ENCODE results near the gene JAG1. TPM values are rescaled to one million over a fixed set of nuclear protein-coding genes. Genes with fewer than 3 reads are reported as not detected.
A peak's percentile ranks its signal among the peaks of the same experiment; 100 is the strongest.

JAG1 gene
- total RNA-seq, 1 donor from 2014 or later: 172 TPM

DNA sequence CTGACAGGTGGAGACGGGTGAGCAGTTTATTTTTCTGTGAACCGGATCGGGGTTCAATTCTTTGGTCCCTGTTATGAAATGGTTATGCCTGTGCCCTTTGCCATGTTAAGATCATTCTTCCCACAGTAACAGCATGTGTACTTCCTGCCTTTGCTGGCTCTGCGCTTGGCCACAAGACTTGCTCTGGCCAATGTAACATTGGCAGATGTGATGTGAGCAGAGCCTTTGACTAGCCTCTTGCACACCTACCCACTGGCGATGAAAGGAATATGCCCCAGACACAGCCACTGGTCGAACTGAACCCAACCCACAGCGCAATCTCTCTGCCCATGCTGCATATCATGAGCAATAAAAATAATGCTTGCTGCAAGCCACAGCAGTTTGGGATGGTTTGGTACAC, 31.9 kb downstream of the JAG1 start:
- H3K4me3 Mint-ChIP-seq (ENCODE audit: unreplicated experiment): no peak overlapping the region
- H3K4me1 Mint-ChIP-seq (ENCODE audit: unreplicated experiment): peaks cover 6% of the 10 kb centered on the region
- peaks cover 75% of the 10 kb centered on the region for H3K36me3 Mint-ChIP-seq (ENCODE audit: low read depth, unreplicated experiment)
- TF ChIP-seq, protein P1, sequence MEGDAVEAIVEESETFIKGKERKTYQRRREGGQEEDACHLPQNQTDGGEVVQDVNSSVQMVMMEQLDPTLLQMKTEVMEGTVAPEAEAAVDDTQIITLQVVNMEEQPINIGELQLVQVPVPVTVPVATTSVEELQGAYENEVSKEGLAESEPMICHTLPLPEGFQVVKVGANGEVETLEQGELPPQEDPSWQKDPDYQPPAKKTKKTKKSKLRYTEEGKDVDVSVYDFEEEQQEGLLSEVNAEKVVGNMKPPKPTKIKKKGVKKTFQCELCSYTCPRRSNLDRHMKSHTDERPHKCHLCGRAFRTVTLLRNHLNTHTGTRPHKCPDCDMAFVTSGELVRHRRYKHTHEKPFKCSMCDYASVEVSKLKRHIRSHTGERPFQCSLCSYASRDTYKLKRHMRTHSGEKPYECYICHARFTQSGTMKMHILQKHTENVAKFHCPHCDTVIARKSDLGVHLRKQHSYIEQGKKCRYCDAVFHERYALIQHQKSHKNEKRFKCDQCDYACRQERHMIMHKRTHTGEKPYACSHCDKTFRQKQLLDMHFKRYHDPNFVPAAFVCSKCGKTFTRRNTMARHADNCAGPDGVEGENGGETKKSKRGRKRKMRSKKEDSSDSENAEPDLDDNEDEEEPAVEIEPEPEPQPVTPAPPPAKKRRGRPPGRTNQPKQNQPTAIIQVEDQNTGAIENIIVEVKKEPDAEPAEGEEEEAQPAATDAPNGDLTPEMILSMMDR (IDR thresholded peaks at IDR 0.05; ENCODE audit: unreplicated experiment): no peak
- no peaks in the 10 kb centered on the region for H3K9me3 Mint-ChIP-seq (ENCODE audit: unreplicated experiment)
- H3K27ac Mint-ChIP-seq (ENCODE audit: unreplicated experiment): no peak overlapping the region
- no peak for DNase-seq (ENCODE audit: low spot score)
- peaks cover 3% of the 10 kb centered on the region for H3K27me3 Mint-ChIP-seq (ENCODE audit: unreplicated experiment)

DNA sequence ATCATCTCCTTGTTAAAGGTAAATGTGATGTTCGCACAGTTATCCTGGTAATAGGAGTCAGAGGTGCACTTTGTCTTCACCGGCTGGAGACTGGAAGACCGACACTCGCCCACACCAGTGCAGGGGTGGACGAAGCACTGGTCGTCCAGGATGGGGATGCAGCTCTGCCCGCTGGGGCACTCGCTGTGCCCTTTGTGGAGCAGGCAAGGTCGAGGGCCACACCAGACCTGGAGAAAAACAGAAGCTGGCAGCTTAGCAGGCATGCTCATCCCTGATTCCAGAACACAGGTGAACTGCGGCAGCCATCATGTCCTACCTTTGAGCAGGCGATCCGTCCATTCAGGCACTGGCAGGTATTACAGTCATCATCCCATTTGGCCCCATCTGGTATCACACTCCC, 32.3 kb downstream of the JAG1 start:
- Mint-ChIP-seq H3K36me3 (ENCODE audit: low read depth, unreplicated experiment) (peaks cover 74% of the 10 kb centered on the region), H3K4me1 (ENCODE audit: unreplicated experiment) (peaks cover 10% of the 10 kb centered on the region), H3K27ac (ENCODE audit: unreplicated experiment) (no peak overlapping the region), H3K4me3 (ENCODE audit: unreplicated experiment) (no peak overlapping the region), H3K9me3 (ENCODE audit: unreplicated experiment) (no peaks in the 10 kb centered on the region), H3K27me3 (ENCODE audit: unreplicated experiment) (peaks cover 3% of the 10 kb centered on the region)
- no peak for DNase-seq (ENCODE audit: low spot score)
- TF ChIP-seq, protein P1 (IDR thresholded peaks at IDR 0.05; ENCODE audit: unreplicated experiment): no peak

DNA sequence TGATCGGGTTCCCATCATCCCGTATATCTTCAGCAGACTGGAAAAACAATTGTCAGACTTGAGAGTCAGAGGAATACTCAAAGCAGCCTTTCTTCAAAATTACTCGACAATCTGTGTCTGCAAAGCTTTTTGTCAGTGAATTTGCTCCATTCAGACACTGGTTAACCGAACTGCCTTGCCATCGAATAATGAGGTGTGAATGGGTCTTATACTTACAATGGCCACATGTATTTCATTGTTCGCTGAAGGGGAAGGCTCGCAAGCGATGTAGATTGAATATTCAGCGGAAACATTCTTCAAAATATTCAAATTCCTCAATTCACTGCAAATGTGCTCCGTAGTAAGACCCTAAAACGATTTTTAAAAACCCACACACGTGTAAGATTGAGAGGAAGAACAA, 32.9 kb downstream of the JAG1 start:
- no peak overlapping the region for H3K27ac Mint-ChIP-seq (ENCODE audit: unreplicated experiment)
- peaks cover 1% of the 10 kb centered on the region for H3K27me3 Mint-ChIP-seq (ENCODE audit: unreplicated experiment)
- peaks cover 14% of the 10 kb centered on the region for H3K4me1 Mint-ChIP-seq (ENCODE audit: unreplicated experiment)
- DNase-seq (ENCODE audit: low spot score): no peak
- peak overlapping the region; percentile 13 for H3K4me3 Mint-ChIP-seq (ENCODE audit: unreplicated experiment)
- TF ChIP-seq, protein P1 (IDR thresholded peaks at IDR 0.05; ENCODE audit: unreplicated experiment): no peak
- peaks cover 74% of the 10 kb centered on the region for H3K36me3 Mint-ChIP-seq (ENCODE audit: low read depth, unreplicated experiment)
- no peaks in the 10 kb centered on the region for H3K9me3 Mint-ChIP-seq (ENCODE audit: unreplicated experiment)

DNA sequence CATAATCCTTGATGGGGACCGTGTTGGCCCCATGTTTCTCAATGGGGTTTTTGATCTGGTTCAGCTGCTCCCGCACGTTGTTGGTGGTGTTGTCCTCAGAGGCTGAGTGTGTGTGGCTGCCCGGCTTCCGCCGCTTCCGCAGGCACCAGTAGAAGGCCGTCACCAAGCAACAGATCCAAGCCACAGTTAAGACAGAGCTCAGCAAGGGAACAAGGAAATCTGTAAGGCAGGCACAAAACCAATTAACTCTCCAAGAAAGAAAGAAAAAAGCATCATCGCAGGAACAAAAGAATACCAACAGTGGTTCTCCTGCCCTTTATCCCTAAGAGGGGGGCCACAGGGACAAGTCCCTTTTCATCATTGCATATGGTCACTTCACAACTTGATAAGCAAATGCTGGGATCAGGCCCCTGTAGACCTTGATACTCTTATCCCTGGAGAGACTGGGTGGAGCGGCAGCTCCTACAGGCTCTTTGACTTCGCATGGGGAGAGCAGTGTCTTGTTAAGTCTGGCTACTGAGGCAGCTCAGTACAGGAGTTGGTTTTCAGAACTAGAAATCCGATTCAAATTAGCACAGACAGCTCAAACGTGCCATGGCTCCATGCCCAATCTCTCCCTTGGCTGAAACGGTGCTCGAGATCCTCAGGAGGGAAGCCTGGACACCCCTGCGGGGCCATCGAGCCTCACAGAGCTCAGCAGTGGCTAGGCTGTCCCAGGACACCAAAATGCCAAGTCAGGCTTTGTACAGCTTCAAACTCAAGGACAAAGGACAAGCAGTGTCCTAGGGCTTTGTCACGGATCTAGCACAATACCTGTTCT, 33.9 kb downstream of the JAG1 start:
- no peak for DNase-seq (ENCODE audit: low spot score)
- TF ChIP-seq, protein P1 (IDR thresholded peaks at IDR 0.05; ENCODE audit: unreplicated experiment): no peak
- H3K27ac Mint-ChIP-seq (ENCODE audit: unreplicated experiment): peak overlapping the region; percentile 15
- peaks cover 65% of the 10 kb centered on the region for H3K36me3 Mint-ChIP-seq (ENCODE audit: low read depth, unreplicated experiment)
- H3K9me3 Mint-ChIP-seq (ENCODE audit: unreplicated experiment): no peaks in the 10 kb centered on the region
- H3K4me1 Mint-ChIP-seq (ENCODE audit: unreplicated experiment): peaks cover 14% of the 10 kb centered on the region
- H3K27me3 Mint-ChIP-seq (ENCODE audit: unreplicated experiment): peaks cover 1% of the 10 kb centered on the region
- no peak overlapping the region for H3K4me3 Mint-ChIP-seq (ENCODE audit: unreplicated experiment)

DNA sequence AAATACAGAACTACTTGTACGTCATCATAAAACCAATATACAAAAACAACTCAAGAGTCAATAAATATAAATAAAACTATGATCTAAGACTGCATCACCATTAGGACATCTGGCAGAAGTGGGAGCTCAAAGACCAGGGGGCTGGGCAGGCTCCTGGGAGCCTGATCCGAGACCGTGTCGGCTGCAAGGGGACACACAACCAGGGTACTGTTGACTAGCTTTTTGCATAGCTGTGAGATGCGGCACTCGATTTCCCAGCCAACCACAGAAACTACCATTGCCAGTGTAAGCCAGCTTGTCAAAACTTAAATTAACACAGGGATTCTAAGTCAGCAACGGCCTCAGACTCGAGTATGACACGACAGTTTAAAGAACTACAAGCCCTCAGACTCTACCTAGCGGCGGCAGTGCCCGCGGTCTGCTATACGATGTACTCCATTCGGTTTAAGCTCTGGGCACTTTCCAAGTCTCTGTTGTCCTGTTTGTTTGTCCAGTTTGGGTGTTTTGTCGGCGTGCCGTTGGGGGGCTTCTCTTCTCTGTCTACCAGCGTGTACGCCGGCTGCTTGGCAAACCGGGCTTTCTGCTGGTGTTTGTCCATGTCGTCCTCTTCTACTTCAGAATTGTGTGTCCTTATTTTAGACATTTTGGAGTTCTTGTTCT, 34.6 kb downstream of the JAG1 start:
- peaks cover 59% of the 10 kb centered on the region for H3K36me3 Mint-ChIP-seq (ENCODE audit: low read depth, unreplicated experiment)
- H3K4me1 Mint-ChIP-seq (ENCODE audit: unreplicated experiment): peaks cover 14% of the 10 kb centered on the region
- no peak for DNase-seq (ENCODE audit: low spot score)
- no peaks in the 10 kb centered on the region for H3K9me3 Mint-ChIP-seq (ENCODE audit: unreplicated experiment)
- H3K27me3 Mint-ChIP-seq (ENCODE audit: unreplicated experiment): peaks cover 3% of the 10 kb centered on the region
- H3K27ac Mint-ChIP-seq (ENCODE audit: unreplicated experiment): peak overlapping the region; percentile 15
- TF ChIP-seq, protein P1 (IDR thresholded peaks at IDR 0.05; ENCODE audit: unreplicated experiment): no peak
- no peak overlapping the region for H3K4me3 Mint-ChIP-seq (ENCODE audit: unreplicated experiment)
